HL-60 (cell line): Measurements from ENCODE around the gene IFNG-AS1.

Source experiments
- DNase-seq, 2 experiments: peaks; one replicate each; pipeline ENCODE4 v3.0.0-alpha.2; 2010 to 2020; ENCODE audit warnings: low read depth in 1 of 2, low spot score in 1 of 2
- H3K27ac ChIP-seq: fragments of 250-450 bp; sonication (Bioruptor Pico); replicated peaks from 2 replicates; pipeline ENCODE4 v1.5.1; 2020; ENCODE audit warnings: mild to moderate bottlenecking, moderate library complexity
- H3K27me3 ChIP-seq: fragments of 250-450 bp; sonication (Bioruptor Pico); 2 replicates; pipeline ENCODE4 v1.5.1; 2021; ENCODE audit warnings: mild to moderate bottlenecking, moderate library complexity; ENCODE audit not compliant: insufficient read depth, poor library complexity, severe bottlenecking
- H3K4me3 ChIP-seq: replicated peaks from 2 replicates; pipeline ENCODE4 v1.5.1; 2011; ENCODE audit warnings: mild to moderate bottlenecking, control low read depth, low read length; ENCODE audit not compliant: insufficient read depth
- CTCF ChIP-seq: IDR thresholded peaks from one replicate; pipeline ENCODE4 v1.5.1; 2011; ENCODE audit warnings: low read length, control low read depth, inconsistent platforms; ENCODE audit not compliant: insufficient read depth
- GABPA ChIP-seq: IDR thresholded peaks from 2 replicates; pipeline ENCODE4 v1.6.1; 2012; ENCODE audit warnings: low read depth
- POLR2AphosphoS5 ChIP-seq: IDR thresholded peaks from 2 replicates; pipeline ENCODE4 v1.6.1; 2012; ENCODE audit warnings: low read depth
- REST ChIP-seq: IDR thresholded peaks from 2 replicates; pipeline ENCODE4 v1.6.1; 2012; ENCODE audit warnings: low read depth; ENCODE audit not compliant: insufficient replicate concordance
- SPI1 ChIP-seq: IDR thresholded peaks from 2 replicates; pipeline ENCODE4 v1.6.1; 2012; ENCODE audit warnings: low read depth, mild to moderate bottlenecking, borderline replicate concordance

Gene IFNG-AS1

GRCh38 chr12:67952787-67953186, 36.5 kb upstream of the IFNG-AS1 start:
- TF ChIP-seq REST = no peak
- no peak for TF ChIP-seq POLR2AphosphoS5
- no peak for TF ChIP-seq CTCF
- TF ChIP-seq GABPA = no peak
- no peak for TF ChIP-seq SPI1
- no peak overlapping the region for H3K4me3 ChIP-seq
- H3K27ac ChIP-seq = no peak overlapping the region
- H3K27me3 ChIP-seq = no peaks in the 10 kb centered on the region
- no peak for DNase-seq

GRCh38 chr12:67957383-67957782, 31.9 kb upstream of the IFNG-AS1 start:
- no peak for DNase-seq
- H3K27me3 ChIP-seq = no peaks in the 10 kb centered on the region
- TF ChIP-seq GABPA = no peak
- TF ChIP-seq SPI1 = no peak
- no peak for TF ChIP-seq CTCF
- TF ChIP-seq POLR2AphosphoS5 = no peak
- TF ChIP-seq REST = no peak
- no peak overlapping the region for H3K27ac ChIP-seq
- no peak overlapping the region for H3K4me3 ChIP-seq

- DNase-seq = no peak
- no peak for TF ChIP-seq GABPA
- no peak for TF ChIP-seq CTCF
- TF ChIP-seq SPI1 = no peak
- no peak for TF ChIP-seq REST
- no peak for TF ChIP-seq POLR2AphosphoS5
Measured at GRCh38 chr12:67958187-67958586, 31.1 kb upstream of the IFNG-AS1 start.

More at GRCh38 chr12:67958187-67958586, 31.1 kb upstream of the IFNG-AS1 start:
- Histone ChIP-seq H3K27ac (no peak overlapping the region), H3K4me3 (no peak overlapping the region), H3K27me3 (no peaks in the 10 kb centered on the region)
